SK-N-SH (cell line): ENCODE data around the gene KIF16B.

ENCODE experiments used
- CHD2 ChIP-seq: fragments of 150-350 bp; IDR thresholded peaks from 2 replicates; pipeline ENCODE4 v1.6.1; 2018; ENCODE audit warnings: low read length; ENCODE audit not compliant: partially characterized antibody
- ELF1 ChIP-seq: IDR thresholded peaks from 2 replicates; pipeline ENCODE4 v1.4.0; 2012
- EZH2phosphoT487 ChIP-seq: fragments of 200-600 bp; sonication (generic); IDR thresholded peaks from 2 replicates; pipeline ENCODE4 v1.6.1; 2017; ENCODE audit warnings: low read depth, mixed run types, mild to moderate bottlenecking, antibody characterized with exemption, moderate library complexity, borderline replicate concordance
- FOXJ3 ChIP-seq: sonication (generic); formaldehyde crosslinking; IDR thresholded peaks from 2 replicates; pipeline ENCODE4 v1.5.1; 2020; ENCODE audit warnings: mild to moderate bottlenecking, missing genetic modification reagents
- FOXM1 ChIP-seq: IDR thresholded peaks from 2 replicates; pipeline ENCODE4 v1.4.0; 2012; ENCODE audit warnings: low read depth, mild to moderate bottlenecking
- POLR2AphosphoS5 ChIP-seq: IDR thresholded peaks from 2 replicates; pipeline ENCODE4 v1.6.1; 2012; ENCODE audit warnings: low read depth, low read length
- RAD21 ChIP-seq: IDR thresholded peaks from 2 replicates; pipeline ENCODE4 v1.6.1; 2012; ENCODE audit warnings: mild to moderate bottlenecking, low read length
- SMC3 ChIP-seq: IDR thresholded peaks from 2 replicates; pipeline ENCODE4 v1.6.1; 2012; ENCODE audit warnings: low read depth, low read length, improper control_type of control experiment
- TCF12 ChIP-seq: IDR thresholded peaks from 2 replicates; pipeline ENCODE4 v1.4.0; 2012
- YY1 ChIP-seq: IDR thresholded peaks from 2 replicates; pipeline ENCODE4 v1.4.0; 2012; ENCODE audit warnings: low read depth, mild to moderate bottlenecking
- TF ChIP-seq, protein P1 (sequence below): fragments of 150-350 bp; IDR thresholded peaks from 2 replicates; pipeline ENCODE4 v1.6.1; 2017; ENCODE audit warnings: antibody characterized with exemption, low read length, low read depth, borderline replicate concordance
- TF ChIP-seq, protein P2 (sequence below): fragments of 200-600 bp; sonication (generic); IDR thresholded peaks from 2 replicates; pipeline ENCODE4 v1.6.1; 2017; ENCODE audit warnings: antibody characterized with exemption, mild to moderate bottlenecking, moderate library complexity
- TF ChIP-seq, protein P3 (sequence below): IDR thresholded peaks from 2 replicates; pipeline ENCODE4 v1.4.0; 2012; ENCODE audit warnings: low read depth

DNA sequence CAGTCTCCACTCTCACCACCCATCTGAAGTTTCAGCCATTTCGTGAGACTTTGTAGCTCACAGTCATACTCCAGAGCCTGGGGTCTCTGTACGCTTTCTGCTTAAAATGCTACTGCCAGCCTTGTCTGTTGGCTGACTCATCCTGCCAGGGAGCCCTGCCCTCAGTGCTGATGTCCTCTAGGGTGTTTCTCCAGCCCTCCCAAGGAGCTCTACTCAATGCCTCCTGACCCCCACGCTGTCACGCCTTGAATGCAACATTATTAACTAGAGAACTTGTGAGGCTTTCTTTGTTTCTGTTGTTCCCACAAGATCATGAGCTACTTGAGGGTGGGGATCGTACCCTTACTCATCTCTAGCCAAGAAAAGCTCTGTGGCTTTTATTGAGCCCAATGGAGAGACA is 20.1 kb downstream of the KIF16B start:
- TF ChIP-seq, protein P1, sequence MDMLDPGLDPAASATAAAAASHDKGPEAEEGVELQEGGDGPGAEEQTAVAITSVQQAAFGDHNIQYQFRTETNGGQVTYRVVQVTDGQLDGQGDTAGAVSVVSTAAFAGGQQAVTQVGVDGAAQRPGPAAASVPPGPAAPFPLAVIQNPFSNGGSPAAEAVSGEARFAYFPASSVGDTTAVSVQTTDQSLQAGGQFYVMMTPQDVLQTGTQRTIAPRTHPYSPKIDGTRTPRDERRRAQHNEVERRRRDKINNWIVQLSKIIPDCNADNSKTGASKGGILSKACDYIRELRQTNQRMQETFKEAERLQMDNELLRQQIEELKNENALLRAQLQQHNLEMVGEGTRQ: no peak
- TF ChIP-seq FOXJ3: no peak
- TF ChIP-seq RAD21: no peak
- TF ChIP-seq, protein P2, sequence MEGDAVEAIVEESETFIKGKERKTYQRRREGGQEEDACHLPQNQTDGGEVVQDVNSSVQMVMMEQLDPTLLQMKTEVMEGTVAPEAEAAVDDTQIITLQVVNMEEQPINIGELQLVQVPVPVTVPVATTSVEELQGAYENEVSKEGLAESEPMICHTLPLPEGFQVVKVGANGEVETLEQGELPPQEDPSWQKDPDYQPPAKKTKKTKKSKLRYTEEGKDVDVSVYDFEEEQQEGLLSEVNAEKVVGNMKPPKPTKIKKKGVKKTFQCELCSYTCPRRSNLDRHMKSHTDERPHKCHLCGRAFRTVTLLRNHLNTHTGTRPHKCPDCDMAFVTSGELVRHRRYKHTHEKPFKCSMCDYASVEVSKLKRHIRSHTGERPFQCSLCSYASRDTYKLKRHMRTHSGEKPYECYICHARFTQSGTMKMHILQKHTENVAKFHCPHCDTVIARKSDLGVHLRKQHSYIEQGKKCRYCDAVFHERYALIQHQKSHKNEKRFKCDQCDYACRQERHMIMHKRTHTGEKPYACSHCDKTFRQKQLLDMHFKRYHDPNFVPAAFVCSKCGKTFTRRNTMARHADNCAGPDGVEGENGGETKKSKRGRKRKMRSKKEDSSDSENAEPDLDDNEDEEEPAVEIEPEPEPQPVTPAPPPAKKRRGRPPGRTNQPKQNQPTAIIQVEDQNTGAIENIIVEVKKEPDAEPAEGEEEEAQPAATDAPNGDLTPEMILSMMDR: no peak
- TF ChIP-seq, protein P3, sequence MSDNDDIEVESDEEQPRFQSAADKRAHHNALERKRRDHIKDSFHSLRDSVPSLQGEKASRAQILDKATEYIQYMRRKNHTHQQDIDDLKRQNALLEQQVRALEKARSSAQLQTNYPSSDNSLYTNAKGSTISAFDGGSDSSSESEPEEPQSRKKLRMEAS: no peak
- no peak for TF ChIP-seq YY1
- no peak for TF ChIP-seq POLR2AphosphoS5
- TF ChIP-seq ELF1: no peak
- no peak for TF ChIP-seq CHD2
- TF ChIP-seq FOXM1: no peak
- no peak for TF ChIP-seq TCF12
- no peak for TF ChIP-seq SMC3
- no peak for TF ChIP-seq EZH2phosphoT487
